GM13976 (cell line): ENCODE results near the gene C8B.

Experiments
- DNase-seq: peaks from one replicate; pipeline ENCODE4 v3.0.0; 2012; ENCODE audit warnings: low spot score
- in situ Hi-C: fragments of 300-500 bp; cut with MboI; formaldehyde crosslinking; loops from one replicate; pipeline ENCODE4 v1.12.0; 2022; ENCODE audit warnings: low sequenced_read_pairs, mixed read lengths, inconsistent platforms; ENCODE audit not compliant: unreplicated experiment
- TF ChIP-seq, protein P1 (sequence below): IDR thresholded peaks from 2 replicates; pipeline ENCODE4 v1.5.1; 2012; ENCODE audit warnings: borderline replicate concordance, mild to moderate bottlenecking; ENCODE audit not compliant: insufficient read depth; ENCODE audit errors: extremely low read depth, missing control alignments, control extremely low read depth

C8B gene

DNA sequence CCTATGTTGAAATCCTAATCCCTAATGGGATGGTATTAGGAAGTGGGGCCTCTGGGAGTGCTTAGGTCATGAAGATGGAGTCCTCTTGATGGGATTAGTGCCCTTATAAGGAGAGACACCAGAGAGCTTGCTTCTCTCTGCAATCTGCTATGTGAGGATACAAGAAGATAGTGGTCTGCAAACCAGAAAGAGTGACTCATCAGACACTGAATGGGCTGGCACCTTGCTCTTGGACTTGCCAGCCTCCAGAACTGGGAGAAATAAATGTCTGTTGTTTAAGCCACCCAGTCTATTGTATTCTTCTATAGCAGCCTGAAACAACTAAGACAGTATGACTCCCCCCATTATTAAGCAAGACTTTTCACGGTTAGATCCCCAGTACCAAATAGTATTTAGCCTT, 43.3 kb downstream of the C8B start:
- DNase-seq: no peak
- in situ Hi-C loops: no loop called here
- TF ChIP-seq, protein P1, sequence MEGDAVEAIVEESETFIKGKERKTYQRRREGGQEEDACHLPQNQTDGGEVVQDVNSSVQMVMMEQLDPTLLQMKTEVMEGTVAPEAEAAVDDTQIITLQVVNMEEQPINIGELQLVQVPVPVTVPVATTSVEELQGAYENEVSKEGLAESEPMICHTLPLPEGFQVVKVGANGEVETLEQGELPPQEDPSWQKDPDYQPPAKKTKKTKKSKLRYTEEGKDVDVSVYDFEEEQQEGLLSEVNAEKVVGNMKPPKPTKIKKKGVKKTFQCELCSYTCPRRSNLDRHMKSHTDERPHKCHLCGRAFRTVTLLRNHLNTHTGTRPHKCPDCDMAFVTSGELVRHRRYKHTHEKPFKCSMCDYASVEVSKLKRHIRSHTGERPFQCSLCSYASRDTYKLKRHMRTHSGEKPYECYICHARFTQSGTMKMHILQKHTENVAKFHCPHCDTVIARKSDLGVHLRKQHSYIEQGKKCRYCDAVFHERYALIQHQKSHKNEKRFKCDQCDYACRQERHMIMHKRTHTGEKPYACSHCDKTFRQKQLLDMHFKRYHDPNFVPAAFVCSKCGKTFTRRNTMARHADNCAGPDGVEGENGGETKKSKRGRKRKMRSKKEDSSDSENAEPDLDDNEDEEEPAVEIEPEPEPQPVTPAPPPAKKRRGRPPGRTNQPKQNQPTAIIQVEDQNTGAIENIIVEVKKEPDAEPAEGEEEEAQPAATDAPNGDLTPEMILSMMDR: no peak

- DNase-seq: no peak
- in situ Hi-C loops: no loop called here
- TF ChIP-seq, protein P1: no peak
Observed at GRCh38 chr1:56922070-56922469, 43.7 kb downstream of the C8B start.

- TF ChIP-seq, protein P1: no peak
- in situ Hi-C loops: no loop called here
- DNase-seq: no peak
Observed at GRCh38 chr1:56921479-56921878, 44.3 kb downstream of the C8B start.

GRCh38 chr1:56920591-56921001, 45.2 kb downstream of the C8B start:
- in situ Hi-C loops: no loop called here
- TF ChIP-seq, protein P1: no peak
- DNase-seq: no peak

DNA sequence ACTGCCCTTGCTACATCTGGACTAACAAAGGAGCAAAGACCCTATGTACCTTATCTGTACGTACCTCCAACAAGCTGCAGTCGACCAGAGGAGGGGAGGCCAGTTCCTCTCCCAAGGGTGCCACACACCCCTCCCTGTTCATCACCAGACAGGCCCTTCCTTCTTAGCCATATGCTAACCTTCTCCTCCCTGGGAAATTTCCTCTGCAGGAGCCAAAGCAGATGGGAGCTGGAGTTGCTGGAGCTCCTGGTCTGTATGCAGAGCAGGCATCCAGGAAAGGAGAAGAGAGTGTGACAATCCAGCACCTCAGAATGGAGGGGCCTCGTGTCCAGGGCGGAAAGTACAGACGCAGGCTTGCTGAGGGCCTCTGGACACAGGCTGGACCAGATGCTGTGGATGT, 48.5 kb downstream of the C8B start:
- in situ Hi-C loops: no loop called here
- TF ChIP-seq, protein P1: no peak
- no peak for DNase-seq

GRCh38 chr1:56916630-56917029, 49.2 kb downstream of the C8B start:
- in situ Hi-C loops: no loop called here
- no peak for DNase-seq
- TF ChIP-seq, protein P1: no peak

DNA sequence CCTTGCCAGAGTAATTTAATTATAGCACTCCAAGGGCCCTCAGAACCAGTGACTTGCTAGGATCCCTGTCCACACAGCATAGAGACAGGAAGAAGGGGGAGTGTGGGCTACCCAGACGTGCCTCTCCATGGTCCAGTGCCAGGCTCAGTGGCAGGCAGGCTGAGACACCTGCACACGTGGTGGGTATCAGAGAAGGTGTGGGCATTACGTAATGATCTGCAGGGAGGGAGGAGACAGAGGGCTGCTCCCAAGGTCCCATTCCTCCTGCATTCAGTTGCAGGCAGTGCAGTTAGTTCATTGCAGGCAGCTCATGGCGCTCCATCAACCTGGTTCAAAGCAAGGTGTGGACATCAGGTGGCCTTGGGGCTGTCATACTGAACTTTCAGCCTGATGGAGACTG, 49.9 kb downstream of the C8B start:
- no peak for DNase-seq
- in situ Hi-C loops: no loop called here
- TF ChIP-seq, protein P1: no peak
